Progenitor cell of endocrine pancreas (in vitro differentiated cells): ENCODE results near the gene LRRC26. TPM values are rescaled to one million over a fixed set of nuclear protein-coding genes. Genes with fewer than 3 reads are reported as not detected.
A peak's percentile ranks its signal among the peaks of the same experiment; 100 is the strongest.
"Not testable (repeated sequence)": the region's sequence is repeated elsewhere in the genome, so short reads cannot be mapped to it uniquely, and the experiment has no call there.

ENCODE experiments used
- DNase-seq: peaks from one replicate; pipeline ENCODE4 v3.0.0; 2021; ENCODE audit warnings: low spot score; ENCODE audit not compliant: unreplicated experiment
- H3K27ac Mint-ChIP-seq: 2 replicates; pipeline ENCODE4 v1.8.0; 2021; ENCODE audit warnings: mild to moderate bottlenecking, moderate library complexity, mixed read lengths
- H3K27me3 Mint-ChIP-seq: 2 replicates; pipeline ENCODE4 v1.8.0; 2021; ENCODE audit warnings: mixed read lengths
- H3K36me3 Mint-ChIP-seq: 2 replicates; pipeline ENCODE4 v1.8.0; 2022; ENCODE audit warnings: mixed read lengths; ENCODE audit not compliant: insufficient read depth
- H3K4me1 Mint-ChIP-seq: 2 replicates; pipeline ENCODE4 v1.8.0; 2021; ENCODE audit warnings: low read depth, mixed read lengths
- H3K4me3 Mint-ChIP-seq: 2 replicates; pipeline ENCODE4 v1.8.0; 2021; ENCODE audit warnings: low read depth, mild to moderate bottlenecking, moderate library complexity, mixed read lengths
- H3K9me3 Mint-ChIP-seq: 2 replicates; pipeline ENCODE4 v1.8.0; 2021; ENCODE audit warnings: low read depth, mixed read lengths
- total RNA-seq: library from RNA; stranded (reverse); gene quantifications from 2 replicates; pipeline ENCODE4 v1.2.1, GENCODE V29; 2021
- TF ChIP-seq, protein P1 (sequence below): fragments of 200-600 bp; sonication (generic); IDR thresholded peaks from one replicate; pipeline ENCODE4 v1.5.0; 2021; ENCODE audit warnings: antibody characterized with exemption, mild to moderate bottlenecking; ENCODE audit not compliant: unreplicated experiment

Gene LRRC26
- total RNA-seq, 1 donor from 2014 or later = 0.89 TPM

DNA sequence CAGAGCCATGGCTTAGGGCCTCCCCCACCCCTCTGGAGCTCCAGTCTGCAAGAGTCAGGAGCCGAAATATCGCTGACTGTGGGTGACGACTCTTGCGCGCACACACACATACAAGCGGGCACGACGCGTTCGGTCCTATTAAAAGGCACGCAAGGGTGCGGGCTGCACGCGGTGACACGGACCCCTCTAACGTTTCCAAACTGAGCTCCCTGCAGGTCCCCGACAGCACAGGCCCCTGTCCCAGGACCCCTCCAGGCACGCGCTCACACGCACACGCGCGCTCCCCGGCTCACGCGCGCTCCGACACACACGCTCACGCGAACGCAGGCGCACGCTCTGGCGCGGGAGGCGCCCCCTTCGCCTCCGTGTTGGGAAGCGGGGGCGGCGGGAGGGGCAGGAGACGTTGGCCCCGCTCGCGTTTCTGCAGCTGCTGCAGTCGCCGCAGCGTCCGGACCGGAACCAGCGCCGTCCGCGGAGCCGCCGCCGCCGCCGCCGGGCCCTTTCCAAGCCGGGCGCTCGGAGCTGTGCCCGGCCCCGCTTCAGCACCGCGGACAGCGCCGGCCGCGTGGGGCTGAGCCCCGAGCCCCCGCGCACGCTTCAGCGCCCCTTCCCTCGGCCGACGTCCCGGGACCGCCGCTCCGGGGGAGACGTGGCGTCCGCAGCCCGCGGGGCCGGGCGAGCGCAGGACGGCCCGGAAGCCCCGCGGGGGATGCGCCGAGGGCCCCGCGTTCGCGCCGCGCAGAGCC is 31.0 kb downstream of the LRRC26 start, which contains the start of gene GRIN1:
Gene GRIN1, plus strand, starts transcription at position 433 of the 746 bp plus-strand sequence. CDS start 333 bp downstream, outside the sequence.
- H3K4me1 Mint-ChIP-seq = no peaks in the 10 kb centered on the region
- H3K27ac Mint-ChIP-seq = no peak within 1 kb of the TSS
- no peaks in the 10 kb centered on the region for H3K9me3 Mint-ChIP-seq
- DNase-seq = peak; percentile 56
- H3K36me3 Mint-ChIP-seq = no peaks in the 10 kb centered on the region
- peaks cover 82% of the 10 kb centered on the region for H3K27me3 Mint-ChIP-seq
- TF ChIP-seq, protein P1, sequence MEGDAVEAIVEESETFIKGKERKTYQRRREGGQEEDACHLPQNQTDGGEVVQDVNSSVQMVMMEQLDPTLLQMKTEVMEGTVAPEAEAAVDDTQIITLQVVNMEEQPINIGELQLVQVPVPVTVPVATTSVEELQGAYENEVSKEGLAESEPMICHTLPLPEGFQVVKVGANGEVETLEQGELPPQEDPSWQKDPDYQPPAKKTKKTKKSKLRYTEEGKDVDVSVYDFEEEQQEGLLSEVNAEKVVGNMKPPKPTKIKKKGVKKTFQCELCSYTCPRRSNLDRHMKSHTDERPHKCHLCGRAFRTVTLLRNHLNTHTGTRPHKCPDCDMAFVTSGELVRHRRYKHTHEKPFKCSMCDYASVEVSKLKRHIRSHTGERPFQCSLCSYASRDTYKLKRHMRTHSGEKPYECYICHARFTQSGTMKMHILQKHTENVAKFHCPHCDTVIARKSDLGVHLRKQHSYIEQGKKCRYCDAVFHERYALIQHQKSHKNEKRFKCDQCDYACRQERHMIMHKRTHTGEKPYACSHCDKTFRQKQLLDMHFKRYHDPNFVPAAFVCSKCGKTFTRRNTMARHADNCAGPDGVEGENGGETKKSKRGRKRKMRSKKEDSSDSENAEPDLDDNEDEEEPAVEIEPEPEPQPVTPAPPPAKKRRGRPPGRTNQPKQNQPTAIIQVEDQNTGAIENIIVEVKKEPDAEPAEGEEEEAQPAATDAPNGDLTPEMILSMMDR = no peak
- no peak within 1 kb of the TSS for H3K4me3 Mint-ChIP-seq

DNA sequence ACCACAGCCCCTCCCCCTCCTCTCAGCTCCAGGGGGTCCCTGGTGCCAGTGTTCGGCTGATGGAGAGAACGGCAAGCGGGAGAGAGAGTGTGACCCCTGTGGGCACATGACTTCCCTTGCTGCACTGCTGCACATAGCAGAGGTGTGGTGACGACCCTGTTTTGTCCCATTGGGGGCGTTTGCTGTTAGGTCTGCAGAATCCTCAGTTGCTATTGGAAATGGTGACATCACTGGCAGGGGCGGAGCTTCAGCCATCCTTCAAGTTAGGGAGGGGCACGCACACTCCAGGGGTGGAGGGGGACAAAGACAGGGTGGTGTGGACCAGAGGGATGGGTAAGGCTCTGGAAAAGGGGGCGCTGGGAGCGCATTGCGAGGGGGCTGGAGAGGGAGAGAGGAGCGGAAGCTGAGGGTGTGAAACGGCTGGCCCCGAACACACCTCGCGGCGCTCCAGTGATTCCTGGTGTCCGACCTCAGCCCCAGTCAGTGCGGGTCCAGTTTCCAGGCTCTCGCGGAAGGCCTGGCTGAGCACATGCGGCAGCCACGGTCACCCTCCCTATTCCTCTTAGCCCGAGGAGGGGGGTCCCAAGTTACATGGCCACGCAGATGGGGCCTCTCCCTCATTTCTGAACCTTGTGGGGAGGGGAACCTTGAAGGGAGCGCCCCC is 31.7 kb downstream of the LRRC26 start:
- H3K27ac Mint-ChIP-seq = no peak overlapping the region
- DNase-seq = no peak
- no peaks in the 10 kb centered on the region for H3K4me1 Mint-ChIP-seq
- no peaks in the 10 kb centered on the region for H3K9me3 Mint-ChIP-seq
- TF ChIP-seq, protein P1 = no peak
- no peaks in the 10 kb centered on the region for H3K36me3 Mint-ChIP-seq
- no peak overlapping the region for H3K4me3 Mint-ChIP-seq
- H3K27me3 Mint-ChIP-seq = peaks cover 76% of the 10 kb centered on the region

DNA sequence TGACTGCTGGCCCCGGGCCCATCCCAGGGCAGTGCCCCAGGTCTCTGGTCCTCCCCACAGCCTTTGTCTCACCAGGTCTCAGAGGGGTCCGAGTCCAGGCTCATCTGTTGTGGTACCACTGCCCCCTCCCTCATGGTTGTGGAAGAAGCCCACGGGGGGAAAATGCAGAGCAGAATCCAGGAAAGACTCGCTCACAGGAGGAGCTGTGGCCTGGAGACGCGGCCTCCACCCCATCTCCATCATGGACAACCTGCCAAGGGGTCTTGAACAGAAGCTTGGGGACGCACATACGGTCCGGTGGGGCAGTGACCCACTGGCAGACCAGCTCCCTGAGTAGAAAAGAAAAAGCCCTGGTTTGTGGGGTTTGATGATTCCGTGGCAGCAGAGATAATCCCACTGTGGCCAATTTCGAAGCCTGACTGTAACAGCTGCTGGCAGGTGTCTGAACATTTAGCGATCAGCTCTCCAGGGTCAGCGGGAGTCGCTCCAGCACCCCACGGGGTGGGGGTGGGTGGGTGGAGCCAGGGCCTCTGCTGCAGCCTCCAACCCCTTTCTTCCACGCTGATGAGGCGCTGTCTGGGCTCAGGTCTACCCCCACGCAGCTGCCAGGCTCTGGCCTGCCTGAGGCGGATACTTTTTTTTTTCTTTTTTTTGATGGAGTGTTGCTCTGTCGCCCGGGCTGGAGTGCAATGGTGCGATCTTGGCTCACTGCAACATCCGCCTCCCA is 32.8 kb downstream of the LRRC26 start:
- Mint-ChIP-seq H3K4me1 (no peaks in the 10 kb centered on the region), H3K9me3 (no peaks in the 10 kb centered on the region), H3K27ac (no peak overlapping the region), H3K27me3 (peaks cover 75% of the 10 kb centered on the region), H3K36me3 (no peaks in the 10 kb centered on the region), H3K4me3 (no peak overlapping the region)
- DNase-seq = no peak
- TF ChIP-seq, protein P1 = no peak

DNA sequence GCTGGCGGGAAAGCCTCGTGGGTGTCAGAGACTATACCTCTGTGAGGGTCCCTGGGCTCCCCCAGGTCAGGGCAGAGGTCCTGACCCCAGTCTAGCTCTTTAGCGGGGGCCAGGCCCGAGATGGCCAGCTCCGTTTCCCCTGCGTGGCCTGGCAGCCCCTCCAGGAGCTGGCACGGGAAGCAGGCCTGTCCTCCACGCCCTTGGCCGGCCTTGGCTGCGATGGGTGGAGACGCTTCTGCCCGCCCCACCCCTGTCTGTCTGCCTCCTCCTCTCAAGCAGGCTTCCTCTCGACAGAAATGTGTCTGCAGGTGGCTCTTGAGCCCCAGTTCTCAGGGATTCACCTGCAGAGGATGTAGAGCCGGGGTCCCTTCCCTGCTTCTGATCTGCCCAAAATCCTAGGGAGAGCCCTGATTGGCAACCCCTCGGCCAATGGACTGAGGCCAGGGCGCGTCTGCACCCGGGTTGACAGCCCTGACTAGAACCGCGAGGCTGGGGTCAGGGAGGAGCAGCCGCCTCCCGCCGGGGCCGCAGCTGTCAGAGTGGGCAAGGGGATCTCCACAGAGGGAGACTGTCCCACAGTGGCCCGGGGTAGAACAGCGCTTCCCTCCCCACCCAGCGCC is 33.5 kb downstream of the LRRC26 start:
- no peak overlapping the region for H3K27ac Mint-ChIP-seq
- no peaks in the 10 kb centered on the region for H3K4me1 Mint-ChIP-seq
- DNase-seq = no peak
- H3K36me3 Mint-ChIP-seq = no peaks in the 10 kb centered on the region
- TF ChIP-seq, protein P1 = no peak
- no peaks in the 10 kb centered on the region for H3K9me3 Mint-ChIP-seq
- H3K27me3 Mint-ChIP-seq = peaks cover 69% of the 10 kb centered on the region
- H3K4me3 Mint-ChIP-seq = no peak overlapping the region

DNA sequence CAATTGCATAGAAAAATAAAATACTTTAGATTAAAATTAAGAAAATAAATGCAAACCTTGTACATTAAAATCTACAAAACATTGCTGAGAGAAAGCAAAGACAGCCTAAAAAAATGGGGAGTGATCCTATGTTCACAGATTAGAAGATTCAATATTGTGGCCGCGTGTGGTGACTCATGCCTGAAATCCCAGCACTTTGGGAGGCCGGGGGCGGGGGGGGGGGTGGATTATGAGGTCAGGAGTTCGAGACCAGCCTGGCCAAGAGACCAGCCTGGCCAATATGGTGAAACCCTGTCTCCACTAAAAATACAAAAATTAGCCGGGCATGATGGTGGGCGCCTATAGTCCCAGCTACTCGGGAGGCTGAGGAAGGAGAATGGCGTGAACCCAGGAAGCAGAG is 34.7 kb downstream of the LRRC26 start:
- not testable (repeated sequence) for H3K4me1 Mint-ChIP-seq, H3K9me3 Mint-ChIP-seq, H3K4me3 Mint-ChIP-seq, DNase-seq, H3K36me3 Mint-ChIP-seq, H3K27ac Mint-ChIP-seq
- H3K27me3 Mint-ChIP-seq = peaks cover 56% of the 10 kb centered on the region
